Measurements from ENCODE around the gene MAPK13. TPM values are rescaled to one million over a fixed set of nuclear protein-coding genes. Genes with fewer than 3 reads are reported as not detected.

MAPK13 gene
- total RNA-seq, 1 experiment from 2014 or later: 47.3 TPM

DNA sequence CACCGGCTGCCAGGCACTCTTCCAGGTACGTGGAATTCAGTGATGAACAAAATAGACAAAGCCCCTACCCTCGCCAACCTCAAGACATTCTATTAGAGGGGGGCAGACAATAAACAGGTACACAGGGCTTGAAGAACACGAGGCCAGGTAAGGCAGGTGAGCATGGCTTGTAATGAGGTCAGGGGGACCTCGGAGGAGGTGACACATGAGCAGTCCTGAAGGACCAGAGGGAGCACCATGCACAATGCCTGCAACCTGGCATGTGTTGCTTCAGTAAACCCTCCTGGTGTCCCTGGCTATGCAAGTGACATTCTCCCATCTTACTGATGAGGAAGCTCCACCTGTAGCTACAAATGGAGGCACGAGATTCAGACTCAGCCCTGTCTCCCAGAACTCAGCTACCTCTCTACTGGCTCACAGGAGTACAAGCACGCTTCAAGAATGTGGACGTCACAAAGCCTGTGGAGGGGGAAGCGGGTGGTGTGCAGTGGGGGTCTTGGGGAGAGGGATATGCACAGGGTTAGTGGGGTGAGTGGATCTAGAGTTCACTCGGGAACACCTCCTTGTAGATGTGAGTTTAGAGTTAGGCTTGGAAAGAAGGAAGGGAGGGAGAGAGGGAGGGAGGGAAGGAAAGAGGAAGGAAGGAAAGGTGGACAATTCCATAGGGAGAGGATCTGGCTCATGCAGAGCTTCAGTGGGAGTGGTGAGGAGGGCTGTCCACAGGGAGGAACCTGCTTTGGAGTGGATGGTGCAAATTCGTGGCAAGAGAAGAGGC lies 7.6 kb upstream of the MAPK13 start:
- Histone ChIP-seq H3K4me1 (ENCODE audit: control insufficient read depth in 1 of 2, insufficient read depth in 2 of 2, low read length in 2 of 2) (peaks cover 15 to 34% of the 10 kb centered on the region in 2 experiments), H3K4me2 (ENCODE audit: low read length) (no peak overlapping the region), H3K79me2 (ENCODE audit: insufficient read depth, low read length) (no peaks in the 10 kb centered on the region), H3K27ac (ENCODE audit: low read depth, low read length) (no peak overlapping the region), H2AFZ (ENCODE audit: low read depth, low read length, poor library complexity, severe bottlenecking) (no peak overlapping the region), H3K9me3 (ENCODE audit: control insufficient read depth in 1 of 2, insufficient read depth in 1 of 2, low read depth in 1 of 2, low read length in 2 of 2) (no peaks in the 10 kb centered on the region), H3K9ac (ENCODE audit: low read length) (no peak overlapping the region), H3K9me2 (ENCODE audit: insufficient read depth) (no peaks in the 10 kb centered on the region), H3K27me3 (ENCODE audit: insufficient read depth, low read length) (no peaks in the 10 kb centered on the region), H3K36me3 (ENCODE audit: control insufficient read depth in 1 of 2, insufficient read depth in 2 of 2, low read length in 2 of 2) (no peaks in the 10 kb centered on the region), H3K4me3 (replicated peaks in 1 of 2; ENCODE audit: low read depth in 1 of 2, low read length in 2 of 2) (no peak overlapping the region), H4K20me1 (ENCODE audit: insufficient read depth) (no peaks in the 10 kb centered on the region)
- ChIA-PET POLR2A (interaction anchor here (1.5 kb wide), 1 partner anchor 72 kb away, joined by 3 read pairs; no protein-coding TSS in a partner anchor), CTCF (interaction anchor here (1.0 kb wide), 1 partner anchor 9 kb away, joined by 3 read pairs; no protein-coding TSS in a partner anchor), RAD21 (ENCODE audit: low non-redundant PET in 1 of 2, low total read pairs in 2 of 2, uncharacterized antibody in 2 of 2, unreplicated experiment in 2 of 2) (no interaction called here)
- ATAC-seq (no peak), DNase-seq (ENCODE audit: low read depth, low spot score) (no peak)
- intact Hi-C loops (cut with micrococcal nuclease): loop anchor here (1.0 kb wide), 1 partner anchor 238 kb away; no protein-coding TSS in a partner anchor
- no peak for TF ChIP-seq POLR2A (IDR thresholded peaks at IDR 0.05; ENCODE audit: borderline replicate concordance, extremely low read depth, insufficient read depth, insufficient read length)
- TF ChIP-seq ZBTB33 (IDR thresholded peaks at IDR 0.05; ENCODE audit: extremely low read depth, insufficient replicate concordance, low read length): no peak
- no TSS peak for BruUV-seq (replicated peaks)

Measured in HCT116 (cell line).